Loucy (cell line): Measurements from ENCODE around the gene CYP19A1.
"Not testable (repeated sequence)": the region's sequence is repeated elsewhere in the genome, so short reads cannot be mapped to it uniquely, and the experiment has no call there.

Source experiments
- H2AFZ ChIP-seq: fragments of 200-600 bp; sonication (generic); 2 replicates; pipeline ENCODE4 v1.6.0; 2016; ENCODE audit warnings: antibody characterized with exemption, mild to moderate bottlenecking, low read length, moderate library complexity
- H3F3A ChIP-seq: fragments of 200-600 bp; 2 replicates; pipeline ENCODE4 v1.6.0; 2016; ENCODE audit warnings: antibody characterized with exemption, low read depth, mild to moderate bottlenecking
- H3K27me3 ChIP-seq: fragments of 200-600 bp; sonication (generic); 2 replicates; pipeline ENCODE4 v1.6.1; 2014; ENCODE audit warnings: low read length, mild to moderate bottlenecking; ENCODE audit not compliant: insufficient read depth, poor library complexity, severe bottlenecking
- H3K36me3 ChIP-seq: fragments of 200-600 bp; sonication (generic); 2 replicates; pipeline ENCODE4 v1.6.1; 2016; ENCODE audit warnings: low read length; ENCODE audit not compliant: insufficient read depth
- H3K4me1 ChIP-seq: fragments of 200-600 bp; sonication (generic); 2 replicates; pipeline ENCODE4 v1.5.1; 2014; ENCODE audit warnings: low read length, mild to moderate bottlenecking; ENCODE audit not compliant: insufficient read depth, poor library complexity, severe bottlenecking
- H3K4me2 ChIP-seq: fragments of 200-600 bp; sonication (generic); 2 replicates; pipeline ENCODE4 v1.6.0; 2014; ENCODE audit warnings: antibody characterized with exemption, low read length, low read depth, mild to moderate bottlenecking; ENCODE audit not compliant: poor library complexity, severe bottlenecking
- H3K4me3 ChIP-seq: fragments of 200-600 bp; sonication (generic); 2 replicates; pipeline ENCODE4 v1.5.1; 2014; ENCODE audit warnings: low read length, mild to moderate bottlenecking, mixed read lengths; ENCODE audit not compliant: poor library complexity, severe bottlenecking
- H3K79me2 ChIP-seq: fragments of 200-600 bp; sonication (generic); 2 replicates; pipeline ENCODE4 v1.6.1; 2014; ENCODE audit warnings: low read length; ENCODE audit not compliant: insufficient read depth
- H3K9ac ChIP-seq: fragments of 200-600 bp; sonication (generic); 2 replicates; pipeline ENCODE4 v1.6.0; 2014; ENCODE audit warnings: mild to moderate bottlenecking, low read depth, low read length, moderate library complexity; ENCODE audit not compliant: poor library complexity, severe bottlenecking
- H3K9me2 ChIP-seq: fragments of 200-600 bp; sonication (generic); replicated peaks from 2 replicates; pipeline ENCODE4 v1.6.1; 2016; ENCODE audit warnings: low read depth, low read length, mixed read lengths
- H3K9me3 ChIP-seq: fragments of 200-600 bp; sonication (generic); 2 replicates; pipeline ENCODE4 v1.6.1; 2014; ENCODE audit warnings: mild to moderate bottlenecking, antibody characterized with exemption, low read length, low read depth; ENCODE audit not compliant: insufficient read depth
- H4K20me1 ChIP-seq: fragments of 200-600 bp; sonication (generic); 2 replicates; pipeline ENCODE4 v1.6.0; 2014; ENCODE audit warnings: antibody characterized with exemption, low read length, mild to moderate bottlenecking; ENCODE audit not compliant: insufficient read depth, poor library complexity, severe bottlenecking
- CTCF ChIP-seq: fragments of 200-600 bp; sonication (generic); conservative IDR thresholded peaks from 2 replicates; pipeline ENCODE4 v1.5.1; 2014; ENCODE audit warnings: mild to moderate bottlenecking, antibody characterized with exemption, low read length
- EZH2phosphoT487 ChIP-seq: fragments of 200-600 bp; IDR thresholded peaks from 2 replicates; pipeline ENCODE4 v1.6.1; 2018; ENCODE audit warnings: antibody characterized with exemption, mild to moderate bottlenecking, moderate library complexity, borderline replicate concordance

CYP19A1 gene

DNA sequence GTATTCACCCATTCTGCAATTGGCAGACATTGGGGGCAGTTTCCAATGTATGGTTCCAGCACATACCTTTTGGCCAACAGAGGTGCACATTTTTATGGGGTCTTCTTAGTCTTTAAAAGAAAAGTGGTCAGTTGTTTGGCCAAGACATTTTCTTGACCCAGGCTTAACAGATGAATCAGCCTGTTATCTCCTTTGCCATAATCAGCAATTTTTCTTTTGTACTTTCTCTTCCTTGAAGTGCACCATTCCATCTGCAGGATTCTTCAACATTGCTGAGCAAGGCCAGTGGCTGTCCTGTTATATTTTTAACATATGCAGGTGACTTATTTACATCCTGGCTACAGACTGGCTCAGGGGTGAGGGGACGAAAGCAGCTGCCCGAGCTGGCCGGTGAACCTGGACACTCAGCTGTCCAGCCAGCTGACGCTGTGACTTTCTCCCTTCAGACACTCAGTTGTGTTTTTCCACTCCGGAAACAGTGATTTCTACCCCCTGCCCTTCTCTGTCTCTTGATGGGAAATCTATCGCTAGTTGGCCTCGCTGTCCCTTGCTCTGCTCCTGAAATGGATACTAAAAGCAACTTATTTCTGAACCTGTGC is 147.2 kb downstream of the CYP19A1 start:
- Histone ChIP-seq H3K36me3 (no peaks in the 10 kb centered on the region), H2AFZ (no peak overlapping the region), H3K9ac (no peak overlapping the region), H3K9me3 (no peaks in the 10 kb centered on the region), H3K9me2 (no peaks in the 10 kb centered on the region), H3K4me2 (no peak overlapping the region), H3K4me3 (no peak overlapping the region), H4K20me1 (no peaks in the 10 kb centered on the region), H3K79me2 (no peaks in the 10 kb centered on the region), H3F3A (no peaks in the 10 kb centered on the region), H3K4me1 (no peaks in the 10 kb centered on the region), H3K27me3 (no peaks in the 10 kb centered on the region)
- TF ChIP-seq CTCF = no peak
- no peak for TF ChIP-seq EZH2phosphoT487

- Histone ChIP-seq H3K4me1 (no peaks in the 10 kb centered on the region), H3K4me3 (no peak overlapping the region), H3K9me2 (no peaks in the 10 kb centered on the region), H3K4me2 (no peak overlapping the region), H3K79me2 (no peaks in the 10 kb centered on the region), H3K9me3 (no peaks in the 10 kb centered on the region), H4K20me1 (no peaks in the 10 kb centered on the region), H3K27me3 (no peaks in the 10 kb centered on the region), H3K36me3 (no peaks in the 10 kb centered on the region), H2AFZ (no peak overlapping the region), H3K9ac (no peak overlapping the region), H3F3A (no peaks in the 10 kb centered on the region)
- no peak for TF ChIP-seq CTCF
- no peak for TF ChIP-seq EZH2phosphoT487
Measured at GRCh38 chr15:51190424-51191068, 147.8 kb downstream of the CYP19A1 start.

GRCh38 chr15:51189669-51190385 is 148.6 kb downstream of the CYP19A1 start:
- Histone ChIP-seq H3K4me1 (no peaks in the 10 kb centered on the region), H3K9ac (no peak overlapping the region), H3K36me3 (no peaks in the 10 kb centered on the region), H3K27me3 (no peaks in the 10 kb centered on the region), H3K4me2 (no peak overlapping the region), H3F3A (no peaks in the 10 kb centered on the region), H3K9me3 (no peaks in the 10 kb centered on the region), H3K9me2 (no peaks in the 10 kb centered on the region), H3K79me2 (no peaks in the 10 kb centered on the region), H2AFZ (no peak overlapping the region), H3K4me3 (no peak overlapping the region), H4K20me1 (no peaks in the 10 kb centered on the region)
- TF ChIP-seq EZH2phosphoT487 (no peak), CTCF (no peak)

- not testable (repeated sequence) for H3K4me3 ChIP-seq, H3K9me2 ChIP-seq, H3K79me2 ChIP-seq, H3K36me3 ChIP-seq, H4K20me1 ChIP-seq, H2AFZ ChIP-seq, H3K27me3 ChIP-seq, H3F3A ChIP-seq, H3K9me3 ChIP-seq, H3K4me2 ChIP-seq, H3K4me1 ChIP-seq, H3K9ac ChIP-seq
Measured at GRCh38 chr15:51188791-51189190, 149.6 kb downstream of the CYP19A1 start.
